Measurements from ENCODE around the gene GALNT12. TPM values are rescaled to one million over a fixed set of nuclear protein-coding genes. Genes with fewer than 3 reads are reported as not detected.

The GALNT12 gene
- total RNA-seq, 1 donor: 10.1 TPM

DNA sequence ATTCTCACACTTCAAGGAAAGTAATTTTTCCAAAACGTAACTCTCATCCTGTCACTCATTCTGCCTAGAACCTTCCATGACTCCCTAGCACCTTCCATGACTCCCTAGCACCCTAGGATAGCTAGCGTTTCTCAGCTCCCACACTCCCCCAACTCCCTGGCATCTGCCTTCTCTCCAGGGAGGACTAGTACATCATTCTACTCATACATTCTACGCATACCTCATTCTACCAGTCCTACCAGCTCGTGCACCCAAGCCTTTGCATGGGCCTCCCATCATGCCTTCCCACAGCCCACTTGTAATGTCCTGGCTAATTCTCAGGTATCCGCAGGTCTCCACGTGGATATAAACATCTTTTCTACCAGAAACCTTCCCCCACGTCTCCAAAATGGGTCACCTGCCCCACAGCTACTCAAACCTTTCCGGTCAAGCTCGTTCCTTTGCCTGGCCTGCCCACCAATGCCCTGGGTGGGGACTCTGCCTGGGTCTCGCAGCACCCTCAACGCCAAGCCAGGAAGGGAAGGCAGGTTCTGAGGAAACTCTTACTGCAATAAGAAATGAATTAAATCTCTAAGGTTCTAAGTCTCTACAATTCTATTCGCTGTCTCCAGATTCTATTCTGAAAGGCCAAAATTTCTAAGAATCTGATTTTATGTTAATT is 12.0 kb upstream of the GALNT12 start:
- H3K4me3 ChIP-seq (ENCODE audit: insufficient read depth, low read length): peak overlapping the region; percentile 83
- H3K9me3 ChIP-seq (ENCODE audit: low read depth, low read length): no peaks in the 10 kb centered on the region
- peak overlapping the region; percentile 80 for H3K4me2 ChIP-seq (ENCODE audit: insufficient read depth, low read length)
- H3K79me2 ChIP-seq (ENCODE audit: insufficient read depth, low read length): peaks cover 33% of the 10 kb centered on the region
- H3K27me3 ChIP-seq (ENCODE audit: insufficient read depth, low read length): no peaks in the 10 kb centered on the region
- peaks cover 17% of the 10 kb centered on the region for H4K20me1 ChIP-seq (ENCODE audit: insufficient read depth, low read length)
- peak overlapping the region; percentile 2 for H3K27ac ChIP-seq (ENCODE audit: low read depth, low read length)
- TF ChIP-seq, protein P1, sequence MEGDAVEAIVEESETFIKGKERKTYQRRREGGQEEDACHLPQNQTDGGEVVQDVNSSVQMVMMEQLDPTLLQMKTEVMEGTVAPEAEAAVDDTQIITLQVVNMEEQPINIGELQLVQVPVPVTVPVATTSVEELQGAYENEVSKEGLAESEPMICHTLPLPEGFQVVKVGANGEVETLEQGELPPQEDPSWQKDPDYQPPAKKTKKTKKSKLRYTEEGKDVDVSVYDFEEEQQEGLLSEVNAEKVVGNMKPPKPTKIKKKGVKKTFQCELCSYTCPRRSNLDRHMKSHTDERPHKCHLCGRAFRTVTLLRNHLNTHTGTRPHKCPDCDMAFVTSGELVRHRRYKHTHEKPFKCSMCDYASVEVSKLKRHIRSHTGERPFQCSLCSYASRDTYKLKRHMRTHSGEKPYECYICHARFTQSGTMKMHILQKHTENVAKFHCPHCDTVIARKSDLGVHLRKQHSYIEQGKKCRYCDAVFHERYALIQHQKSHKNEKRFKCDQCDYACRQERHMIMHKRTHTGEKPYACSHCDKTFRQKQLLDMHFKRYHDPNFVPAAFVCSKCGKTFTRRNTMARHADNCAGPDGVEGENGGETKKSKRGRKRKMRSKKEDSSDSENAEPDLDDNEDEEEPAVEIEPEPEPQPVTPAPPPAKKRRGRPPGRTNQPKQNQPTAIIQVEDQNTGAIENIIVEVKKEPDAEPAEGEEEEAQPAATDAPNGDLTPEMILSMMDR (IDR thresholded peaks at IDR 0.05; ENCODE audit: extremely low read depth, low read depth, low read length): no peak
- H2AFZ ChIP-seq (ENCODE audit: low read length): peak overlapping the region; percentile 1
- peak; percentile 89 for DNase-seq (ENCODE audit: insufficient read length, low spot score, missing footprints)
- no peaks in the 10 kb centered on the region for H3K36me3 ChIP-seq (ENCODE audit: insufficient read depth, low read length)
- peaks cover 25% of the 10 kb centered on the region for H3K4me1 ChIP-seq (ENCODE audit: insufficient read depth, low read length)

DNA sequence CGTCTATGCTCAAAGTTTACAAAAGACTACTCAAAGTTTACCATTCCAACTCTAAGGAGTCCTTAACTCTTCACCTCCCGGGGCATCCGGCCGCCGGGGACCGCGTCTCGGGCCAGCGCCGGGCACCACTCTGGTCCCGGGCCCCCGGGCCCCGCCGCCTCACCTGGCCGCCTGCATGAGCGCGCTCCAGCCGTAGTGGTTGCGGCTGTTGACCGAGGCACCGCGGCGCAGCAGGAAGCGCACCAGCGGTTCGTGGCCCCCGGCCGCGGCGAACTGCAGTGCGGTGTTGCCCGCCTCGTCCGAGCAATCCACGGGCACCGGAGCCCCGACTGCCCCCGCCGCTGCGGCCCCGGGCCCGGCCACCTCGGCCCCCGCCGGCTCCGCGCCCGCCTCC is 11.5 kb upstream of the GALNT12 start:
- H3K27ac ChIP-seq (ENCODE audit: low read depth, low read length): peak overlapping the region; percentile 2

DNA sequence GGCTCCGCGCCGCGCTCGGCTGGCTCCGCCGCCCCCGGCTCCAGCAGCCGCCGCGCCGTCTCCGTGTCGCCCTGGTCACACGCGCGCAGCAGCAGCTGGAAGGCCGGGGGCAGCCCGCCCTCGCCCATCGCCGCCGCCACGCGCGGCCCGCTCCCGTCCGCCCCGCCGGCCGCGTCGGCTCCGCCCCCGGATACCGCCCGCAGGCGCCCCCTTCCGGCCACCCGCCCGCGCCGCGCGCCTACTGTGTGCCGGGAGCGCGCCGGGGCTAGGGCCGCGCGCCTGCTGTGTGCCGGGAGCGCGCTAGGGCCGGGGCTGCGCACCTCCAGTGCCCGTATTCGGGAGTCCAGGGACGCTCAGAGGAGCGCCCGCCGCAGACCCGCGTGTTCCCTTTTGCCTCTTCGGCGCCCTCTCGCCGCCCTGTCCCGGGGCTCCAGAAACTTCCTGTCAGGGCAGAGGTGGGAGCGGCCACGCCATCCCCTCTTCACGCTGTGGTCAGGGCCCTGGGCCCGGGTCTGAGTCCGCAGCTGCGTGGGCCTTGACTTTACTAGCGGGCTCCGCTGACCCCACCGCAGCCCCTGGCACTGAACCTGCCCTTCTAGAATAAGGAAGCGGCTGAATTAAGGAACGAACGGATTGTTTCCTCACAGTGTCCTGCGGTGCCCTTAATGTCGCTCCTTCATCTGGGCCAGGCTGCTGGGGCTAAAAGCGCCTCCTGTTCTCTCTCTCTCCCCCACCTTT is 10.9 kb upstream of the GALNT12 start, which contains the start of gene ANKS6:
ANKS6 (minus strand) TSS at position 192 of the 738 bp plus-strand sequence; CDS start at position 128, 64 bp downstream.
- Histone ChIP-seq H3K27ac (ENCODE audit: low read depth, low read length) (peak within 1 kb of the TSS; percentile 68), H3K9me3 (ENCODE audit: low read depth, low read length) (no peaks in the 10 kb centered on the region), H3K79me2 (ENCODE audit: insufficient read depth, low read length) (peaks cover 27% of the 10 kb centered on the region), H3K4me2 (ENCODE audit: insufficient read depth, low read length) (peak within 1 kb of the TSS; percentile 80), H2AFZ (ENCODE audit: low read length) (peak within 1 kb of the TSS; percentile 80), H3K27me3 (ENCODE audit: insufficient read depth, low read length) (no peaks in the 10 kb centered on the region), H3K36me3 (ENCODE audit: insufficient read depth, low read length) (no peaks in the 10 kb centered on the region), H4K20me1 (ENCODE audit: insufficient read depth, low read length) (peaks cover 12% of the 10 kb centered on the region), H3K4me3 (ENCODE audit: insufficient read depth, low read length) (peak within 1 kb of the TSS; percentile 83), H3K4me1 (ENCODE audit: insufficient read depth, low read length) (peaks cover 16% of the 10 kb centered on the region)
- TF ChIP-seq, protein P1 (IDR thresholded peaks at IDR 0.05; ENCODE audit: extremely low read depth, low read depth, low read length): peak; percentile 15
- DNase-seq (ENCODE audit: insufficient read length, low spot score, missing footprints): peak; percentile 99

More for the DNA sequence above, 11.5 kb upstream of the GALNT12 start:
- peaks cover 20% of the 10 kb centered on the region for H3K4me1 ChIP-seq (ENCODE audit: insufficient read depth, low read length)
- H3K4me2 ChIP-seq (ENCODE audit: insufficient read depth, low read length): peak overlapping the region; percentile 80
- peak; percentile 92 for DNase-seq (ENCODE audit: insufficient read length, low spot score, missing footprints)
- no peaks in the 10 kb centered on the region for H3K36me3 ChIP-seq (ENCODE audit: insufficient read depth, low read length)
- peaks cover 12% of the 10 kb centered on the region for H4K20me1 ChIP-seq (ENCODE audit: insufficient read depth, low read length)
- H3K9me3 ChIP-seq (ENCODE audit: low read depth, low read length): no peaks in the 10 kb centered on the region
- peak overlapping the region; percentile 1 for H2AFZ ChIP-seq (ENCODE audit: low read length)
- H3K27me3 ChIP-seq (ENCODE audit: insufficient read depth, low read length): no peaks in the 10 kb centered on the region
- peaks cover 28% of the 10 kb centered on the region for H3K79me2 ChIP-seq (ENCODE audit: insufficient read depth, low read length)
- TF ChIP-seq, protein P1 (IDR thresholded peaks at IDR 0.05; ENCODE audit: extremely low read depth, low read depth, low read length): no peak
- H3K4me3 ChIP-seq (ENCODE audit: insufficient read depth, low read length): peak overlapping the region; percentile 83

DNA sequence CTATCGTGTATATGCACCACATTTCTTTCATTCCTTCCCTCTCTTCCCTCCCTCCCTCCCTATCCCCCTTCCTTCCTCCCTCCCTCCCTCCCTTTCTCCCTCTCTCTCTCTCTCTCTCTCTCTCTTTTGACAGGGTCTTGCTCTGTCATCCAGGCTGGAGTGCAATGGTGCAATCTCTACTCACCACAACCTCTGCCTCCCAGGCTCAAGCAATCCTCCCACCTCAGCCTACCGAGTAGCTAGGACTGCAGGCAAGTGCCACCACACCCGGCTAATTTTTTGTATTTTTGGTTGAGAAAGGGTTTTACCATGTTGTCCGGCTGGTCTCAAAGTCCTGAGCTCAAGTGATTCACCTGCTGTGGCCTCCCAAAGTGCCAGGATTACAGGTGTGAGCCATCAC is 10.0 kb upstream of the GALNT12 start:
- Histone ChIP-seq H3K4me3 (ENCODE audit: insufficient read depth, low read length) (no peak overlapping the region), H3K79me2 (ENCODE audit: insufficient read depth, low read length) (peaks cover 17% of the 10 kb centered on the region)
- TF ChIP-seq, protein P1 (IDR thresholded peaks at IDR 0.05; ENCODE audit: extremely low read depth, low read depth, low read length): no peak

More for the DNA sequence above, 10.0 kb upstream of the GALNT12 start:
- no peak overlapping the region for H3K27ac ChIP-seq (ENCODE audit: low read depth, low read length)
- H3K36me3 ChIP-seq (ENCODE audit: insufficient read depth, low read length): no peaks in the 10 kb centered on the region
- no peak overlapping the region for H3K4me2 ChIP-seq (ENCODE audit: insufficient read depth, low read length)
- no peaks in the 10 kb centered on the region for H3K9me3 ChIP-seq (ENCODE audit: low read depth, low read length)
- no peak overlapping the region for H2AFZ ChIP-seq (ENCODE audit: low read length)
- no peak for DNase-seq (ENCODE audit: insufficient read length, low spot score, missing footprints)
- H4K20me1 ChIP-seq (ENCODE audit: insufficient read depth, low read length): peaks cover 12% of the 10 kb centered on the region
- H3K27me3 ChIP-seq (ENCODE audit: insufficient read depth, low read length): no peaks in the 10 kb centered on the region
- peaks cover 16% of the 10 kb centered on the region for H3K4me1 ChIP-seq (ENCODE audit: insufficient read depth, low read length)

Measured in osteoblast (primary cell).